Activated CD4-positive, alpha-beta T cell treated with anti-CD3 and anti-CD28 coated beads, Interleukin-2, Interleukin-6, amounts not matched to agents 100 ng/mL and 50 ng/mL, durations not matched to agents 16 hours and 8 hours (primary cell): ENCODE data around the gene PEX1.
"Not testable (repeated sequence)": the region's sequence is repeated elsewhere in the genome, so short reads cannot be mapped to it uniquely, and the experiment has no call there.

ENCODE experiments used
- DNase-seq: peaks from one replicate; pipeline ENCODE4 v3.0.0-alpha.2; 2020

Gene PEX1

DNA sequence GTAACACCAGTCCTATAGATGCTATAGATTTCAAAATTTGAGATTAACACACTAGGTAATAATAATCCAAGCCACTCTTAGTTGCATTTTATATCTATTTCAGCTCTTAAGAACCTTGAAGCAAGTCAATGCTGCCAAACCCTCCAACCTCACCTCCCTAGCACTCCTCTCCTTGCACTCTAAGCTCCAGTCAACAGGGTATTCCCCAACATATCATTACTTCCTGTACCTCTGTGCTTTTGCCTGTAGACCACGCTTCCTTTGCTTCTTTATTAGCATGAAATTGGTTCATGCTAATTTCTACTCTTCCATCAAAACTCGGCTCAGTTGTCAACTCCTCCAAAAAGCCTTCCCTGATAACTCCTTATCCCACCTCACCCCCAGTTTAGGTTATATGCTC, 24.6 kb downstream of the PEX1 start:
- DNase-seq, result no peak

DNA sequence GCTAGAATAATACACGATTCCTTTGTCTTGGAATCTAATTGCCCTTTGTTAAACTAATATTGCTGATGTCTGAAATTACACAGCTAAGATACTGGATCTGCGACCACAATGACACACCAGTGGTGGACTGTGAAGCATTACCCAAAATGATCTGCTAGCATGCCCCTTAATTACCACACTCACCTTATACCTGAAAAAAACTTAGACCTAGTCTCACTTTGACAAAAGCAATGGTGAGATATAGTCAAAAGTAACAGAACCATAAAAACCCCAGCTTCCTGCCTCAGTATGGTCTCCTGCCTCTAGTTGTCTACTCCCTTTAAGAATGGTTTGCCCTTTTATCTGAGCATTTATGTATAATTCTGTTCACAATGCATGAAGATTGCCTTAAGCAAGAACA, 29.8 kb downstream of the PEX1 start:
- DNase-seq, result peak; percentile 21

GRCh38 chr7:92496876-92497275, 31.4 kb downstream of the PEX1 start:
- DNase-seq, result no peak

- DNase-seq, result no peak
Observed at GRCh38 chr7:92489634-92490033, 38.7 kb downstream of the PEX1 start.

DNA sequence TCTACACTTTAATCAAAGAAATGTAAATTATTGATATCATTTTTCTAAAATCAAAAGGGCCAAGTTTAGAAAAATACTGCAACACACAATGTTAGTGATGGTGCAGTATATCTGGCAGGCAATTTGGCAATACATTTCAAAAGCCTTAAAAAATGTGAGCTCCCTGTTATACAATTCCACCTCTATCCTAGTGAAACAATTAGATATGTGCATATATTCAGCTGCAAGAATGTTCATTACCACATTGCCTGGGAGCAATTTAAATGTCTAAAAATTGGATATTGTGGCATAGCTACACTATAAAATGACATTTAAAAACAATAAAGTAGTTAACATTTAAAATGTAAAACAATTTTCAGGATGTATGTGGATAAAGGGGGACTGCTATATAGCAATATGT, 40.5 kb downstream of the PEX1 start:
- no peak for DNase-seq

DNA sequence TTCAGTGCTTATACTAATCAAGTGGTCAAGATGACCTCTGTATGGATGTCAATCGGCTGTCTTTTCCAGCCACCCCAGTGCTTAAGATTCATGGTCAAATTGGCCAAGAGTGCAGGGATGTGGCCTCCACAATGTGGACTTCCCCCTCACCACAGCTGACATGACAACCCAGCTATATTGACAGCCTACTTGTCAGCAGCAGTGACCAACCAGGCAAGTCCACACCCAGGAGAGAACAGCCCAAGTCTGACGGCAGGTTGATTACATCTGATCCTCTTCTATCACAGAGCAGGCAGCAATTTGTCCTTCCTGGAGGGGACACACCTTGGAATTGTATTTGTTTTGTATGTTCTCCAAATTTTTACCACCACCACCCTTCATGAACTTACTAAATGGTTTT, 42.3 kb downstream of the PEX1 start:
- no peak for DNase-seq

DNA sequence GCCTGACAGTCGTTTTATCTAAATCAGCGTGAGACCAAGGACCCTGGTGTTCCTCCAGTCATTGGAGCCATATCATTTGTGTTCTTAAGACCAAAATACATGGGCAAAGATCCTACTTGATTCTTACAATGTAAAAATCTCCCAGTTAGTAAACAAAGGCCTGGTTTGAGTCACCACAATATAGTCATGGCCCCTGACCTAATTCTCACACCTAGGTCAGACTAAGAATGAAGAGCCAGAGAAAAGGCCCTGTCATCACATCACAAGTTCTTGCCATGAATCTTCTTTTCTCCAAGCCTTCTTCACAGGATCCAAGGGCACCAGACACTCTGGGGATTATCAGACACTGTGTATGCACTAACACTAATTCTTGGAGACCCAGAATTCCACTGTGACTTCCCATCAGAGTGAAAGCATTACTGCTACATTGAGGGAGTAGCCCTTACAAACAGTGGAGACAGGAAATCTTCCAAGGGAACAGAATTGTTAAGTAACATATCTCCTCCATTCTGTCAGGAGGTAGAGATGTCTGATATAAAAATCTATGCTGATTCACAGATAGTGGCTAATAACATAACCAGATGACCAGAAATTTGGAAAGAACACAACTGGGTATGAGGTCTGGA, 42.9 kb downstream of the PEX1 start:
- peak; percentile 7 for DNase-seq

GRCh38 chr7:92484226-92484625, 44.1 kb downstream of the PEX1 start:
- DNase-seq, result not testable (repeated sequence)

DNA sequence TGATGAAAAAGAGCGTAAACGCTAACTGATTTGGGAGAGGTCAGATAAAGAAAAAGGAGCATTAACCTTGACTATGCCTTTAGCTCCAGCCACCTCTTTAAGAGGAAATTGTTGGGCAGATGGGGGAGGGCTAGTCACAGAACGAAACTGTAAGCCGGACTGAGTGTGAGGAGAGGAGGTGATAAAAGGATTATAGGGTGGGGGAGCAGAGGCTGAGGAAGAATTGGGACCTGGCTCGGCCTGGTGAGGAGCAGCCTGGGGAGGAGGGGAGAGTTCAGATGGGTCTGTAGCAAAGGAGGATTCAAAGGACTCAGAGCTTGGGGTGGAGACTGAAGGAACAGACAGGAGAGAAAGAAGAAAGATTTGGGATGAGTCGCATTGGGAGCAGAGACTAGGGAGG, 44.7 kb downstream of the PEX1 start:
- not testable (repeated sequence) for DNase-seq

DNA sequence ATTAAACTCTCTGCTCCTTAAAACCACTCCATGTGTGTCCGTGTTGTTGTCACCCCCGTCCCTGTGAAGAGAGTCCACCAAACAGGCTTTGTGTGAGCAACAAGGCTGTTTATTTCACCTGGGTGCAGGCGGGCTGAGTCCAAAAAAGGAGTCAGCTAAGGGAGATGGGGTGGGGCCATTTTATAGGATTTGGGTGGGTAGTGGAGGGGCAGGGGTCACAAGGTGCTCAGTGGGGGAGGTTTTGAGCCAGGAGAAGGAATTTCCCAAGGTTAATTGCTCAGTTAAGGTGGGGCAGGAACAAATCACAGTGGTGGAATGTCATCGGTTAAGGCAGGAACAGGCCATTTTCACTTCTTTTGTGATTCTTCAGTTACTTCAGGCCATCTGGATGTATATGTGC, 49.2 kb downstream of the PEX1 start:
- not testable (repeated sequence) for DNase-seq

GRCh38 chr7:92478711-92479110, 49.6 kb downstream of the PEX1 start:
- no peak for DNase-seq

DNA sequence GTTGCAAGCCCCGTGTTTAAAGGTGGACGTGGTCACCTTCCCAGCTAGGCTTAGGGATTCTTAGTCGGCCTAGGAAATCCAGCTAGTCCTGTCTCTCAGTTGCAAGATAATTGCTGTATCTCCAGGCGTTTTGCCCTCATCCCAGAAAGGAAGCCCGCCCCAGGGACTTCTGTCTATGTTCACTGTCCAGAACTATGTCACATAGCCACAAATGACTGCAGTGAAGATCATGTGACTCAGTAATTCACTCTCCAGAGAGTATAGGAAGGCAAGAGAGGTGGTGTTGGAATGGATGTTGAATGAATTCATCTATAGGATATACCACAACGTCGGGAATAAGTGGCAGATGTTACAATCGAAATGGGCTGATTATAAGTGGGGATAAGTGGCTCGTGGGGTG, 50.2 kb downstream of the PEX1 start:
- DNase-seq, result no peak

GRCh38 chr7:92477681-92478080, 50.6 kb downstream of the PEX1 start, which contains the start of gene ERVW-1:
Gene ERVW-1, minus strand, starts transcription at chr7:92477946. Its CDS starts 7,565 bp downstream, at chr7:92470381.
- DNase-seq, result not testable (repeated sequence)

DNA sequence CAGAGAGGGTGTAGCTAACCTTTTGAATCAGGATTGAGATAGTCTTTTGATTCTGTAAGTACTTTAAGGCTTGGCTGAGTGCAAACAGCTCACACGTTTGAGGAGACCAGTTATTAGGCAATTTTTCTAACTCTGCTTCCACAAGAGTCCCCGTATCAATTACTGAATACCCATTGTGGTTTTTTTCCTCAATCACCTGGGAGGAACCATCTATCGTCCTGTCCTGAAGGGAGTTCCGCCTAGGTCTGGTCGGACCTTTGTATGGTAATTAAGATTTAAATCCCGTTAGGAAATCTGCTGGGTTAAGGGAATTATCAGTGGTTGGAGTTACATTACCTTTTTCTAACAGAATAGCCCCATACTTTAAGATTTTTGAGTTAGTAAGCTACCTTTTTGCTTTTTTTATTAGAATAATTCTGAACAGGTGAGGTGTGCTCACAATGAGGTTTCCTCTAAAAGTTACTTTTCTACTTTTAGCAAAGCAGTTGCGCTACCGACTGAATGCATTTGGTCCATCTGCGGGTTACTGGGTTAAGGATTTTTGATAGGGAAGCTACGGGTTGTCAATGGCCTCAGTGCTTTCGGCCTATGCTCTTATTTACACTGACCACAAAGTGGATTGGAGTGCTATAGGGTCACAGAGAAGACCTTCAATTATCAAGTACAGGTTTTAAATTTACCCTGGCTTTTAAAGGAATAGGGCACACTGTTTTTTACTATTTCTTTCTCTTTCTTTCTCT, 52.3 kb downstream of the PEX1 start:
- not testable (repeated sequence) for DNase-seq

DNA sequence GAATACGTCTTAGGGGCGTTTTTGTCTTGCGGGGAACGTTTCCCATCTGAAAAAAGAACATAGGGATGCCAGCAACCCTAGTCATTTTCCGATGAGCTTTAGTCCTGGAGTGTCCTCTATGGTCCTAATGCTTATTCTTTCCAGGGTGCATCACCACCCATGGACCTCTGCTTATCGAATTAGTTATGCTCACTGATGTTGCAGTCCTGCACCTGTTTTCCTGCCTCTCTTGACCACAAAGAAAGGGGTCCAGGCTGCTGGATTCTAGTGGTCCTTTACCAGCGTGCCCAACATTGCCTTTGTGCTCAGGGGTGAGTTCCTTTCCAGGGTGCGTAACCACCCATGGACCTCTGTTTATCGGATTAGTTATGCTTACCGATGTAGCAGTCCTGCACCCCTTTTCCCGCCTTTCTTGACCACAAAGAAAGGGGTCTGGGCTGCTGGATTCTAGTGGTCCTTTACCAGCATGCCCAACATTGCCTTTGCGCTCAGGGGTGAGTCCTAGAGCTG, 53.0 kb downstream of the PEX1 start:
- not testable (repeated sequence) for DNase-seq

GRCh38 chr7:92473989-92474388, 54.3 kb downstream of the PEX1 start:
- not testable (repeated sequence) for DNase-seq

GRCh38 chr7:92468589-92468988, 59.7 kb downstream of the PEX1 start:
- DNase-seq, result not testable (repeated sequence)

- DNase-seq, result no peak
Observed at GRCh38 chr7:92466682-92467081, 61.6 kb downstream of the PEX1 start.

DNA sequence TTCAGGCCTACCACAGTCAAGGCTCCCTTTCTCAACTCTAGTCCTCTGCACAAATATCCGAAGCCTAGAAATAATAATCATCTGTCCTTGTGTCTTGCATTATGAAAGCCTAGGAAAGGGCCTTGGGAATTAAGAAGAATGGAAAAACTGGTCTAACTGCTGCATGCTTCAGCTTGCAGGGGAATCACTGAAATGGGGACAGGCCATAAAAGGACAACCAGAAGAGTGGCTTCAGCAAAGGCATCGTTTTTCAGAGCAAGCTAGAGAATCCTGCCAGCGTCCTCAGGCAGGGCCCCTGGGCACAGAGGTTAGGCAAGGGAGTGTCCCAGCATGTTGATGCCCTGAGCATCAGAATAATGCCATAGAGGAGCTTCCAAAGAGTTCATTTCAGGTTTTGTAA, 63.8 kb downstream of the PEX1 start:
- no peak for DNase-seq

- no peak for DNase-seq
Observed at GRCh38 chr7:92462560-92462959, 65.8 kb downstream of the PEX1 start.

DNA sequence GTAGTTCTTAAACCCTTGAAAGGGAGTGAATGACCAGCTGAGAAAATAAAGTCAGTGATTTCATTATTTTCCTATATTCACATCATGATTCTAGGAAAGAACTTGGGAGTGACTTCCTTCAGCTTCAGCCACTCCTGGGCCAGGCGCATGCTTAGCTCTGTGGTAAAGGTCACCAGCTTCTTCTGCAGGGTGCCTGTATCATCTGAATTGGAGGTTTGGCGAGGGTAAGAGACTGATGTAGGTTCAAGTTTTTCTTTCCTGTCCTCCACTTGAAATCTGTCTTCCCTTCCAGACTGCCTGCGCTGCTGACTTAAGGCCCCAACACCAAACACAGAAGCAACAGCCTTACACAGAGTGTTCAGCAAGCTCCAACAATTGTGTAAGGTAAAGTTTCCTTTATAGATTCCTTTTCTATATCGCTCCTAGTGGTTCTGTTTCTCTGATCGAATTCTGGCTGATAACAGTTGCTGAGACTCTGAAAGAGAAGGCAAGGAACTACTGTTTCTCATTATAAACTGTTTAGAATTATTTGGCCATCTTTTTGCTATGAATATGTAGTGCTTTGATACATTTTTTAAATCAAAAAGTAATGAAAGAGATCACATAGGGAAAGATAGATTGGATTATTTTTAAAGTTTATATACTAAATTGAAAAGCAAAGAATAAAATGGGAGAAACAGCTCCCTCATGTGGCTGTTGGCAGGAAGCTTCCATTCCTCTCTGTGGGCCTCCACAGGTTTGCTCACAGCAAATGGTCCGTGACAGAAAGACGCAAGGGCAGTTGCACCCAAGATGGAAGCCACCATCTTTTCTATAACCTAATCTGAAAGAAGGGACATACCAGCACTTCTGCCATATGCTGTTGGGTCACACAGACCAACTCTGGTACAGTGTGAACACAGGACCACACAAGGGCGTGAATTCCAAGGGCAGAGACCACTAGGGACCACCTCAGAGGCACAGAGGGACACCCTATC, 67.0 kb downstream of the PEX1 start:
- peak; percentile 55 for DNase-seq

DNA sequence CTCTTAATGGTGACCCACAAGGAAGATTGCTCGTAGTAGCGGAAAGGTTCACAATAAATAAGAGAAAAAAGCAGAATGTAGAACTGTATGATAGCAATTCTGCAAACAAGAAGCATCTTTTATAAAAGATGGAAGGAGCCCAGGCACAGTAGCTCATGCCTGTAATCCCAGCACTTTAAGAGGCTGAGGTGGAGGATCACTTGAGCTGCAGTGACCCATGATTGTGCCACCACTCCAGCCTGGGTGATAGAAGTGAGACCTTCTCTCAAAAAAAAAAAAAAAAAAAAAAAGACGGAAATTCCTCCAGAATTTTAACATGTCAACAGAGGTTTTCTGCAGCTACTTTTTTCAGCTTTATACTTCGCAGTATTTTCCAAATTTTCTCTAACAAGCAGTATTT, 67.8 kb downstream of the PEX1 start:
- DNase-seq, result no peak

- no peak for DNase-seq
Observed at GRCh38 chr7:92460109-92460508, 68.2 kb downstream of the PEX1 start.
